WERI-Rb-1 (cell line): ENCODE data around the gene OR52B2.

Experiments used
- DNase-seq: peaks from one replicate; pipeline ENCODE4 v3.0.0-alpha.2; 2020
- H3K27ac ChIP-seq: fragments of 250-450 bp; sonication (Bioruptor Pico); 2 replicates; pipeline ENCODE4 v1.5.1; 2020; ENCODE audit warnings: mild to moderate bottlenecking, moderate library complexity
- H3K27me3 ChIP-seq: fragments of 250-450 bp; sonication (Bioruptor Pico); 2 replicates; pipeline ENCODE4 v1.5.1; 2021; ENCODE audit warnings: mild to moderate bottlenecking, low read depth, moderate library complexity; ENCODE audit not compliant: insufficient read depth, severe bottlenecking
- H3K36me3 ChIP-seq: fragments of 250-450 bp; sonication (Bioruptor Pico); 2 replicates; pipeline ENCODE4 v1.5.1; 2020; ENCODE audit warnings: mild to moderate bottlenecking, moderate library complexity
- H3K4me3 ChIP-seq: 2 replicates; pipeline ENCODE4 v1.5.1; 2011; ENCODE audit warnings: low read depth, mild to moderate bottlenecking, control low read depth, low read length
- H3K9me3 ChIP-seq: fragments of 250-450 bp; sonication (Bioruptor Pico); 2 replicates; pipeline ENCODE4 v1.5.1; 2021; ENCODE audit warnings: mild to moderate bottlenecking, moderate library complexity; ENCODE audit not compliant: severe bottlenecking
- CTCF ChIP-seq: IDR thresholded peaks from 2 replicates; pipeline ENCODE4 v1.5.1; 2011; ENCODE audit warnings: low read depth, mild to moderate bottlenecking, control low read depth, inconsistent platforms, low read length

Gene OR52B2

GRCh38 chr11:6196396-6196795 is 26.3 kb upstream of the OR52B2 start:
- no peak overlapping the region for H3K4me3 ChIP-seq
- no peak for TF ChIP-seq CTCF
- no peaks in the 10 kb centered on the region for H3K9me3 ChIP-seq
- DNase-seq: no peak
- H3K27me3 ChIP-seq: no peaks in the 10 kb centered on the region
- H3K27ac ChIP-seq: no peak overlapping the region
- H3K36me3 ChIP-seq: no peaks in the 10 kb centered on the region

DNA sequence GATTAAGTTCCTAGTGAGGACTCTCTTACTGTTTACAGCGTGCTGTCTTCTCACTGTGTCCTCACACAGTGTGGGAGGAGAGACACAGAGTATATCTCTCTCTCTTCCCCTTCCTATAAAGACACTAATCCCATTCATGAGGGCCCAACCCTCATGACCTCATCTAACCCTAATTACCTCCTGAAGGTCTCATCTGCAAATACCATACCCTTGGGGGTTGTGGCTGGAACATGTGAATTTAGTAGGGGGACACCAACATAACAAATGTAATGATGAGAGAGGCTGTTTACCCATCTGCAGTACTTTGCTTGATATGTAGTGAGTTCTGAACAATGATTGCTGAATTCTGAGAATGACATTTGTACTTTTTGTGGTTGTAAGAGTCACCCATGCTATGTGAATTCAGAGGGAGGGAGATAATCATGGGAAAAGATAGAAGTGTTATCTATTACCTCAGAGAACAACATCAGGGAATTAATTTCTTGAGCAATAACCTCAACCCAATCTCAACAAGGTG is 24.0 kb upstream of the OR52B2 start:
- no peaks in the 10 kb centered on the region for H3K9me3 ChIP-seq
- no peak overlapping the region for H3K4me3 ChIP-seq
- H3K36me3 ChIP-seq: no peaks in the 10 kb centered on the region
- TF ChIP-seq CTCF: no peak
- DNase-seq: no peak
- H3K27ac ChIP-seq: no peak overlapping the region
- H3K27me3 ChIP-seq: no peaks in the 10 kb centered on the region

DNA sequence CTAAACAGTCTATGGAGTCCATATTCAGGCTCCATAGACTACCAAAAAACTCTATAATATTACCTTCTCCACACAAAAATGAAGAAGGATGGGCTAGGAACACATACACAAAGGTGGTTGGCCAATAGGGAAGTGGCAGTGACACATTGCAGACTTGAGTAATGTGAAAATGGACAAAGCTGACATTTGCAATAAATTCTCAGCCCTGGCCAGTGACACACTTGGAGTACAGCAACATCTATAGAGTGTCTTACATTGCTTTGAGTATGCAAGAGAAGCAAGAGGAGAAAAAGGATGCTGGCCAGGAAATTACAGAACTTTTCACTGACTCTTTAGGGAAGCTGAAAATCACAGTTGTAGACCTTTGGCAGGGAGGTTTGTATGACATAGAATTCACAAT is 21.6 kb upstream of the OR52B2 start:
- H3K4me3 ChIP-seq: no peak overlapping the region
- no peaks in the 10 kb centered on the region for H3K9me3 ChIP-seq
- no peak overlapping the region for H3K27ac ChIP-seq
- no peaks in the 10 kb centered on the region for H3K27me3 ChIP-seq
- TF ChIP-seq CTCF: no peak
- H3K36me3 ChIP-seq: no peaks in the 10 kb centered on the region
- DNase-seq: no peak

DNA sequence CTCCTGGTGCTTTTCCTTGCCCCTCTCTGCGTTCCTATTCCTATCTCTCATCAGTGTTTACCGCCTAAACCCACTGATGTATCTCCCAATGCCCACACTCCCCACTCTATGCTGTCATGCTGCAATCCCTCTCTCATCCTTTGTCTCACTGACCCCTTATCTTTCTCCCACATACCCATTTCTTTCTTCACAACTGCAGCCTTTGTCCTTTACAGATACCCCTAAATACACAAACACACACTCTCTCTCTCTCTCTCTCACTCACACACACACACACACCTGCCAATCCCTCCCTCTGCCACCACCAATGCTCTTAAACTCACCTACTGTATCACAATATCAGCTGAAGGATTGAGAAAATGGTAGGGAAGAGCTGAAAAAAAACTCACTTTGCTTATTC is 5.3 kb upstream of the OR52B2 start:
- no peaks in the 10 kb centered on the region for H3K9me3 ChIP-seq
- H3K36me3 ChIP-seq: no peaks in the 10 kb centered on the region
- H3K27ac ChIP-seq: no peak overlapping the region
- peaks cover 42% of the 10 kb centered on the region for H3K27me3 ChIP-seq
- no peak for DNase-seq
- TF ChIP-seq CTCF: no peak
- no peak overlapping the region for H3K4me3 ChIP-seq

GRCh38 chr11:6156628-6157359 is 13.3 kb downstream of the OR52B2 start:
- H3K4me3 ChIP-seq: no peak overlapping the region
- TF ChIP-seq CTCF: no peak
- DNase-seq: no peak
- H3K27ac ChIP-seq: no peak overlapping the region
- peaks cover 2% of the 10 kb centered on the region for H3K9me3 ChIP-seq
- peaks cover 55% of the 10 kb centered on the region for H3K27me3 ChIP-seq
- H3K36me3 ChIP-seq: no peaks in the 10 kb centered on the region

DNA sequence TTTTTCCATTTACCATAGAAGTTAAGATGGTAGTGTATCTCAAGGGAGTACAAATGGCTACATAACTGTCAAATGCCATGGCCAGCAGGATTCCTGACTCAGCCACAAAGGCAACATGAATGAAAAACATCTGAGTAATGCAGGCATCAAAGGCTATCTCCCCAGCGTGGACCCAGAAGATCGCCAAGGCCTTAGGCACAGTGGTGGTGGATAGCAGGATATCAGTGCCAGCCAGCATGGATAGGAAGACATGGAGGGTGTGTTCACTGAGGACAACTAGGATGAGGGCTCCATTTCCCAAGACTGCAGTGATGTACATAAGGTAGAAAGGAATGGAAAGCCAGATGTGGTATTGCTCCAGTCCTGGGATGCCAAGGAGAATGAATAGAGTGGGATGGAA is 18.0 kb downstream of the OR52B2 start:
- H3K9me3 ChIP-seq: peaks cover 2% of the 10 kb centered on the region
- TF ChIP-seq CTCF: no peak
- no peak overlapping the region for H3K4me3 ChIP-seq
- no peak overlapping the region for H3K27ac ChIP-seq
- no peaks in the 10 kb centered on the region for H3K36me3 ChIP-seq
- H3K27me3 ChIP-seq: peaks cover 29% of the 10 kb centered on the region
- DNase-seq: no peak
